Cardiac fibroblast (primary cell): ENCODE data around the gene EMP2.
"Not testable (repeated sequence)": the region's sequence is repeated elsewhere in the genome, so short reads cannot be mapped to it uniquely, and the experiment has no call there.

Experiments used
- DNase-seq, 2 donors: peaks; one replicate each; pipeline versions ENCODE4 v3.0.0 to v3.0.0-alpha.2; 2010; ENCODE audit warnings: low read depth in 2 of 2
- H3K4me3 ChIP-seq, 2 donors: replicated peaks in 1 of 2; 1 replicate in 1 of 2; 2 replicates in 1 of 2; pipeline ENCODE4 v1.5.1; 2011; ENCODE audit warnings: low read depth in 2 of 2, low read length in 2 of 2, mild to moderate bottlenecking in 2 of 2, moderate library complexity in 1 of 2
- TF ChIP-seq, protein P1 (sequence below): IDR thresholded peaks from one replicate; pipeline ENCODE4 v1.5.1; 2011; ENCODE audit warnings: low read depth, mild to moderate bottlenecking, low read length, inconsistent platforms

The EMP2 gene

GRCh38 chr16:10538583-10538982, 41.8 kb downstream of the EMP2 start:
- no peak overlapping the region for H3K4me3 ChIP-seq
- TF ChIP-seq, protein P1, sequence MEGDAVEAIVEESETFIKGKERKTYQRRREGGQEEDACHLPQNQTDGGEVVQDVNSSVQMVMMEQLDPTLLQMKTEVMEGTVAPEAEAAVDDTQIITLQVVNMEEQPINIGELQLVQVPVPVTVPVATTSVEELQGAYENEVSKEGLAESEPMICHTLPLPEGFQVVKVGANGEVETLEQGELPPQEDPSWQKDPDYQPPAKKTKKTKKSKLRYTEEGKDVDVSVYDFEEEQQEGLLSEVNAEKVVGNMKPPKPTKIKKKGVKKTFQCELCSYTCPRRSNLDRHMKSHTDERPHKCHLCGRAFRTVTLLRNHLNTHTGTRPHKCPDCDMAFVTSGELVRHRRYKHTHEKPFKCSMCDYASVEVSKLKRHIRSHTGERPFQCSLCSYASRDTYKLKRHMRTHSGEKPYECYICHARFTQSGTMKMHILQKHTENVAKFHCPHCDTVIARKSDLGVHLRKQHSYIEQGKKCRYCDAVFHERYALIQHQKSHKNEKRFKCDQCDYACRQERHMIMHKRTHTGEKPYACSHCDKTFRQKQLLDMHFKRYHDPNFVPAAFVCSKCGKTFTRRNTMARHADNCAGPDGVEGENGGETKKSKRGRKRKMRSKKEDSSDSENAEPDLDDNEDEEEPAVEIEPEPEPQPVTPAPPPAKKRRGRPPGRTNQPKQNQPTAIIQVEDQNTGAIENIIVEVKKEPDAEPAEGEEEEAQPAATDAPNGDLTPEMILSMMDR = no peak
- DNase-seq = no peak

DNA sequence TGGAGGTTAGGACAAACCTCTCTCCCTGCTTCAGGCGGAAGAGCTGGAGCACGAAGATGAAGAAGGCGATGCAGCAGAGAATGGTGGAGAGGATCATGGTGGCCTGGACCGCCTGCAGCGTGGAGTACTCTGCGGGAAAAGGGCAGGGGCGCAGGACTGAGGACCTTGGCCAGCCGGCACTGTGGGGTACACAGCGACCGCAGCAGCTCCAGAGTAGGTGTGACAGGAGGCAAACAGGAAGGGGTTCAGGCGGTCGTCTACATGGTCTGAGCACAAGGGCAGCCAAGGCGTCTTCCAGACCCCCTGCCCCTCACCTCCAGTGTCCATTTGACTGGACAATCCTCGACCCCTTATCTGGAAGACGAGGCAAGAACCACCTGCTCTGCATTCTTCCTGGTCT, 42.5 kb downstream of the EMP2 start:
- no peak for DNase-seq
- H3K4me3 ChIP-seq = no peak overlapping the region
- TF ChIP-seq, protein P1 = no peak

DNA sequence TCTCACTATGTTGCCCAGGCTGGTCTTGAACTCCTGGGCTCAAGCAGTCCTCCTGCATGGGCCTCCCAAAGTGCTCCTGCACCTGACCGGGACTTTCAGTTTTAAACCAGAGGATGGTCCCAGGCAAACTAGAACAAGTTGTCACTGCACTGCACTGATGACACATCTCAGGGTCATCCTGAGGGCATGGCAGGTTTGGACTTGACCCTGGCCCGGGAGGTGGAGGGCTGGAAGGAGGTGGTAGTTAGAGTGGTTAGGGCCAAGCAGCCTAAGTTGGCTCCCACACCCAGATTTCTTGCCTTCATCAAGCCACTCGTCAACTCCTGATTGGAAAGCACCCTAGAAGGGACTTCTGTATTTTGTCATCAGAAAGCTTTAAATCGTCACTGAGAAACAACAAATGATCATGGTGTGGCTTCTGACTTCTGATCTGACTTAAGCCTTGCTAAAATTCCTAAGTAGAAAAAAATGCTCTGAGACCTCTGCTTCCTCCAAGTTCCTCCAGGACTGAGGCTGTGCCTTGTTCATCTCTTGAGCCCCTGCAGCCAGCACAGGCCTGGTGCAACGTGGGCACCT, 43.5 kb downstream of the EMP2 start:
- TF ChIP-seq, protein P1 = no peak
- no peak overlapping the region for H3K4me3 ChIP-seq
- no peak for DNase-seq

GRCh38 chr16:10536328-10536727, 44.1 kb downstream of the EMP2 start:
- not testable (repeated sequence) for H3K4me3 ChIP-seq

DNA sequence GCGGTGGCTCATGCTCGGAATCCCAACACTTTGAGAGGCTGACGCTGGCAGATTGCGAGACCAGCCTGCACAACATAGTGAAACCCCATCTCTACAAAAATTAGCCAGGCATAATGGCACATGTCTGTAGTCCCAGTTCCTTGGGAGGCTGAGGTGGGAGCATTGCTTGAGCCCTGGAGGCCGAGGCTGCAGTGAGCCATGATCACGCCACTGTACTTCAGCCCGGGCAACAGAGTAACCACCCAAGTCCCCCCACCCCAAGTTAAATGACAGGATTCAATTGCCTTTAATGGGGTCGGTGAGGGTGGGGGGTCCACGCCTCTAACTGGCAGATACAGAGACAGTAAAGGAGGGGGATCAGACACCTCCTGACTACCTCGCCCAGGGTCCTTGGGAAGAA, 44.9 kb downstream of the EMP2 start:
- DNase-seq = no peak
- TF ChIP-seq, protein P1 = no peak
- H3K4me3 ChIP-seq = no peak overlapping the region

More at GRCh38 chr16:10536328-10536727, 44.1 kb downstream of the EMP2 start:
- DNase-seq = not testable (repeated sequence)

- TF ChIP-seq, protein P1 = no peak
- H3K4me3 ChIP-seq = no peak overlapping the region
- no peak for DNase-seq
Measured at GRCh38 chr16:10534748-10535147, 45.6 kb downstream of the EMP2 start.

- peak; percentile 6 to 50 for DNase-seq
- not testable (repeated sequence) for H3K4me3 ChIP-seq
Measured at GRCh38 chr16:10533612-10534011, 46.8 kb downstream of the EMP2 start.

DNA sequence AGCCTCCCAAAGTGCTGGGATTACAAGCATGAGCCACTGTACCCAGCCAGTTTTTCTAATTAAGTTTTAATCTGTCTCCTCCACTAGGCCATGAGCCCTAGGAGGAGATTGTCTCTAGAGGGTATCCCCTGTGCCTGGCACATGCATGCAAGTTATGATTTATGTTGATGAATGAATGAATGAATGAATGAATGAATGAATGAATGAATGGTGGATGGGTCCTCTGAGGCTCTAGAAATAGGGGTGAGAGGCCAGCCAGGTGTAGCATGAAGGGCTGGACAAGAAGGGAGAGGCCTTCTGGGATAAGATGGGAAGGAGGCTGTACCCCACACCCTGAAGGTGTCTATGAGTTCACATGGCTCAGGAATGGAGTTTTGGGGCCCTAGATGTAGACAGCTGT, 48.8 kb downstream of the EMP2 start:
- TF ChIP-seq, protein P1 = no peak
- DNase-seq = no peak
- H3K4me3 ChIP-seq = no peak overlapping the region
